SH-SY5Y (cell line): ENCODE results near the gene SRPX.

Experiments used
- GATA2 ChIP-seq: IDR thresholded peaks from 2 replicates; pipeline ENCODE4 v1.6.1; 2011; ENCODE audit warnings: mild to moderate bottlenecking, low read depth, low read length
- GATA3 ChIP-seq: IDR thresholded peaks from 2 replicates; pipeline ENCODE4 v1.6.1; 2011; ENCODE audit warnings: low read depth, mild to moderate bottlenecking, low read length, moderate library complexity

The SRPX gene

GRCh38 chrX:38224160-38224559 lies 3.5 kb upstream of the SRPX start:
- TF ChIP-seq GATA2 (no peak), GATA3 (no peak)

GRCh38 chrX:38221391-38221929 lies 789 bp upstream of the SRPX start:
- no peak for TF ChIP-seq GATA3
- no peak for TF ChIP-seq GATA2

- TF ChIP-seq GATA3, result no peak
- TF ChIP-seq GATA2, result no peak
These were observed 652 bp downstream of the SRPX start for GRCh38 chrX:38220024-38220414.

- no peak for TF ChIP-seq GATA3
- no peak for TF ChIP-seq GATA2
These were observed 4.0 kb downstream of the SRPX start for GRCh38 chrX:38216642-38217041.

- no peak for TF ChIP-seq GATA3
- TF ChIP-seq GATA2, result no peak
These were observed 5.8 kb downstream of the SRPX start for GRCh38 chrX:38214551-38215531.

- TF ChIP-seq GATA2, result no peak
- no peak for TF ChIP-seq GATA3
These were observed 6.6 kb downstream of the SRPX start for GRCh38 chrX:38214044-38214443.

GRCh38 chrX:38211891-38212635 lies 8.6 kb downstream of the SRPX start:
- no peak for TF ChIP-seq GATA3
- no peak for TF ChIP-seq GATA2

GRCh38 chrX:38206542-38206941 lies 14.1 kb downstream of the SRPX start:
- TF ChIP-seq GATA3, result no peak
- no peak for TF ChIP-seq GATA2

- no peak for TF ChIP-seq GATA3
- no peak for TF ChIP-seq GATA2
These were observed 14.6 kb downstream of the SRPX start for GRCh38 chrX:38206036-38206435.

GRCh38 chrX:38205039-38205438 lies 15.6 kb downstream of the SRPX start:
- TF ChIP-seq GATA3, result no peak
- TF ChIP-seq GATA2, result no peak

GRCh38 chrX:38192007-38192810 lies 28.5 kb downstream of the SRPX start:
- TF ChIP-seq GATA3, result no peak
- TF ChIP-seq GATA2, result no peak

- TF ChIP-seq GATA2 (no peak), GATA3 (no peak)
These were observed 31.0 kb downstream of the SRPX start for GRCh38 chrX:38189431-38190250.

GRCh38 chrX:38183596-38183995 lies 37.1 kb downstream of the SRPX start:
- TF ChIP-seq GATA3 (no peak), GATA2 (no peak)

- TF ChIP-seq GATA2, result no peak
- TF ChIP-seq GATA3, result no peak
These were observed 39.3 kb downstream of the SRPX start for GRCh38 chrX:38181357-38181756.
